K562 (cell line): Measurements from ENCODE around the gene IFTAP. TPM values are rescaled to one million over a fixed set of nuclear protein-coding genes. Genes with fewer than 3 reads are reported as not detected.
"Not testable (repeated sequence)": the region's sequence is repeated elsewhere in the genome, so short reads cannot be mapped to it uniquely, and the experiment has no call there.

ENCODE experiments used
- ATAC-seq: fragments of 200-7000 bp; cut with Tn5 transposase; 3 replicates; pipeline ENCODE4 v1.9.1; 2020; ENCODE audit warnings: moderate library complexity
- BruUV-seq: library from RNA; stranded (reverse); fragments of 400-500 nt; replicated peaks from 2 replicates; lab custom pipeline; 2021; lab: Mats Ljungman, UMichigan
- CTCF ChIA-PET: fragments of 300-600 bp; formaldehyde crosslinking; extraction: SDS; loops from one replicate; lab custom pipeline; 2021; ENCODE audit warnings: low intra/inter-chr PET ratio; lab: Yijun Ruan, JAX
- POLR2A ChIA-PET: fragments of 300-600, 350-650 bp; sonication (Branson Sonifier 250); formaldehyde crosslinking; extraction: SDS; loops from one replicate; lab custom pipeline; 2021; ENCODE audit warnings: antibody characterized with exemption, inconsistent platforms; lab: Yijun Ruan, JAX
- DNase-seq, 4 experiments: peaks; one replicate each; pipeline versions ENCODE4 v3.0.0 to v3.0.0-alpha.2; 2011 to 2018; ENCODE audit warnings: low spot score in 3 of 4, mixed read lengths in 3 of 4; ENCODE audit errors: extremely low read depth in 1 of 4
- FAIRE-seq: peaks from 2 replicates; lab custom pipeline; 2011; peaks lifted over from hg19 to GRCh38; lab: Jason Lieb, UNC
- H2AFZ ChIP-seq: 2 replicates; pipeline ENCODE4 v1.6.0; 2011; ENCODE audit warnings: low read depth, low read length, control low read depth, inconsistent platforms
- H3K27ac ChIP-seq: fragments of 200-600 bp; 3 replicates; pipeline ENCODE4 v1.8.0; 2011; ENCODE audit warnings: low read depth, mild to moderate bottlenecking, control low read depth, inconsistent platforms, low read length, moderate library complexity, mixed read lengths; ENCODE audit errors: extremely low read depth
- H3K27me3 ChIP-seq, 2 experiments: fragments of 300-600 bp in 1 of 2; 2 replicates in 1 of 2; 3 replicates in 1 of 2; pipeline versions ENCODE4 v1.6.0 to v1.8.0; 2011; ENCODE audit warnings: inconsistent platforms in 2 of 2, low read length in 2 of 2, mild to moderate bottlenecking in 1 of 2, mixed read lengths in 1 of 2, moderate library complexity in 1 of 2; ENCODE audit not compliant: control insufficient read depth in 2 of 2, insufficient read depth in 2 of 2
- H3K36me3 ChIP-seq: fragments of 300-600 bp; 3 replicates; pipeline ENCODE4 v1.8.0; 2011; ENCODE audit warnings: mild to moderate bottlenecking, low read length, inconsistent platforms; ENCODE audit not compliant: control insufficient read depth, insufficient read depth
- H3K4me1 ChIP-seq, 2 experiments: fragments of 200-600 bp in 1 of 2; replicated peaks in 1 of 2; 2 replicates in 1 of 2; 3 replicates in 1 of 2; pipeline versions ENCODE4 v1.5.1 to v1.8.0; 2011; ENCODE audit warnings: inconsistent platforms in 2 of 2, low read length in 2 of 2, mild to moderate bottlenecking in 1 of 2, mixed read lengths in 1 of 2, moderate library complexity in 1 of 2; ENCODE audit not compliant: control insufficient read depth in 2 of 2, insufficient read depth in 2 of 2
- H3K4me2 ChIP-seq: 2 replicates; pipeline ENCODE4 v1.6.1; 2011; ENCODE audit warnings: low read length, control low read depth, inconsistent platforms, mixed read lengths; ENCODE audit not compliant: insufficient read depth
- H3K4me3 ChIP-seq: fragments of 200-600 bp; sonication (generic), shearing (Covaris generic); 2 replicates; pipeline ENCODE4 v1.5.1; 2016; ENCODE audit warnings: control low read depth, inconsistent platforms
- H3K79me2 ChIP-seq: fragments of 200-600 bp; 3 replicates; pipeline ENCODE4 v1.8.0; 2011; ENCODE audit warnings: low read length, inconsistent platforms; ENCODE audit not compliant: control insufficient read depth, insufficient read depth
- H3K9ac ChIP-seq, 2 experiments: 2 replicates each; pipeline versions ENCODE4 v1.6.0 to v1.6.1; 2011; ENCODE audit warnings: low read depth in 2 of 2, low read length in 2 of 2, control low read depth in 1 of 2, inconsistent platforms in 1 of 2, mild to moderate bottlenecking in 1 of 2, mixed read lengths in 1 of 2; ENCODE audit not compliant: insufficient read depth in 1 of 2
- H3K9me1 ChIP-seq: one replicate; pipeline ENCODE4 v1.6.0; 2011; ENCODE audit warnings: inconsistent platforms, mild to moderate bottlenecking, low read length, moderate library complexity; ENCODE audit not compliant: control insufficient read depth, insufficient read depth
- H3K9me3 ChIP-seq: replicated peaks from 2 replicates; pipeline ENCODE4 v1.5.1; 2011; ENCODE audit warnings: low read depth, low read length, inconsistent platforms; ENCODE audit not compliant: control insufficient read depth, insufficient read depth
- H4K20me1 ChIP-seq: replicated peaks from 2 replicates; pipeline ENCODE4 v1.6.1; 2011; ENCODE audit warnings: low read length, inconsistent platforms, mixed read lengths; ENCODE audit not compliant: control insufficient read depth, insufficient read depth
- AFF4 ChIP-seq: sonication (generic); formaldehyde crosslinking; IDR thresholded peaks from 2 replicates; pipeline ENCODE4 v1.8.0; 2023; ENCODE audit warnings: mild to moderate bottlenecking, missing genetic modification reagents
- RAD21 ChIP-seq, 2 experiments: fragments of 250-450 bp in 1 of 2; fragments of 450-650 bp in 1 of 2; sonication (Bioruptor Pico) in 1 of 2; formaldehyde crosslinking in 1 of 2; IDR thresholded peaks in 1 of 2; conservative IDR thresholded peaks in 1 of 2; 2 replicates each; pipeline versions ENCODE4 v1.4.0 to v1.8.0; 2020 to 2022; ENCODE audit warnings: mild to moderate bottlenecking in 2 of 2, moderate library complexity in 1 of 2
- ZNF146 ChIP-seq: IDR thresholded peaks from one replicate; pipeline ENCODE4 v1.6.1; 2018; ENCODE audit warnings: missing compliant biosample characterization; ENCODE audit not compliant: unreplicated experiment
- WGBS: fragments of 100-300 bp; shearing (Covaris generic); methylation state at CpG from one replicate; pipeline ENCODE4 v1.1.6; 2016; ENCODE audit warnings: low coverage, mixed read lengths; ENCODE audit not compliant: insufficient coverage; ENCODE audit errors: missing lambda C conversion rate; 5-methylcytosine and 5-hydroxymethylcytosine counted together
- in situ Hi-C: fragments of 300-500 bp; cut with MboI; formaldehyde crosslinking; loops from 4 replicates; pipeline ENCODE4 v1.15.0; 2018; ENCODE audit warnings: inconsistent platforms, mixed read lengths
- intact Hi-C: fragments of 100-400 bp; cut with micrococcal nuclease; formaldehyde crosslinking; loops from 2 replicates; pipeline ENCODE4 v1.14.2; 2022
- polyA plus RNA-seq, 8 experiments: library from polyadenylated mRNA; depleted of rRNA in 4 of 8; stranded (reverse) in 5 of 8; unstranded in 3 of 8; fragments of >200 nt; fragmentation: Nextera tagmentation in 2 of 8; fragmentation: Illumina TruSeq in 1 of 8; extraction: Ambion mirVana in 2 of 8; extraction: Trizol in 1 of 8; gene quantifications; 2 replicates each; pipeline versions ENCODE4 v1.2.1 to v1.2.3, GENCODE V29; 2011 to 2014; ENCODE audit warnings: inconsistent platforms in 1 of 8, missing spikeins in 1 of 8
- total RNA-seq, 7 experiments: library from RNA; depleted of rRNA in 6 of 7; stranded (reverse); fragments of >200 nt in 6 of 7; fragmentation: Illumina TruSeq in 2 of 7; extraction: Trizol in 2 of 7; gene quantifications; 2 replicates each; pipeline versions ENCODE4 v1.2.1 to v1.2.3, GENCODE V29; 2011 to 2021; ENCODE audit warnings: low replicate concordance in 1 of 7
- TF ChIP-seq, protein P1 (sequence below): IDR thresholded peaks from 2 replicates; pipeline ENCODE4 v1.6.1; 2012; ENCODE audit warnings: low read depth, low read length, improper control_type of control experiment, borderline replicate concordance

IFTAP gene
- total and polyA plus RNA-seq, 9 of the 15 experiments (the other 6 are each of a cell fraction or from before 2014, with no cell fraction given) = 9.2 to 30.0 (median 17.0) TPM

DNA sequence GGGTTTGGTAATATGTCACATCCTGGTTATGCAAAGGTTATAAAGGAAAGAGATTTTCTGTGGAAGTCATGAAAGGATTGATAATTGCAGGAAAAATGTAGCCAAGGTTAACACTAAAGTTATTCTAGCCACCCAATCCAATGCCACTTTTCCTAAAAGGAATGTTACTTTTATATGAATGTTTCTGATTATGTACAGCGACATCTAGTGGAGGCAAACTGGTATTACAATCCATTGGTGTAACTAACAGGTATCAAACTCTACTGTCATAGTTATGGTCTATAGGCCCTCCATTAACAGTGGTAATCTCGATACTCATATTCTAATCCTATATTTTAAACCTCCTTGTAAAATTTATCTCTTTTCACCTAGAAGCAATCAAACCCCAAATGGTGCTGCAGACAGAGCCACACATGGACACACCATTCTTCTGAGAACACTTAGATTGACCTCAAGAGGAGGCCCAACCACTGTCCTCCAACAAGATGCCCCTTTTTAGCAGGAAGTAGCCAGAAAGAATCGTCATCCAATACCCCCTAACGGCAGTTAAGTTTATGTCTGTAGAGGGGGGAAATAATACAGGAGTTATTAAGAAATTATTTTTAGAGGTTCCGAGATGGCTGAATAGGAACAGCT lies 78.6 kb downstream of the IFTAP start (continued):
- TF ChIP-seq, protein P1, sequence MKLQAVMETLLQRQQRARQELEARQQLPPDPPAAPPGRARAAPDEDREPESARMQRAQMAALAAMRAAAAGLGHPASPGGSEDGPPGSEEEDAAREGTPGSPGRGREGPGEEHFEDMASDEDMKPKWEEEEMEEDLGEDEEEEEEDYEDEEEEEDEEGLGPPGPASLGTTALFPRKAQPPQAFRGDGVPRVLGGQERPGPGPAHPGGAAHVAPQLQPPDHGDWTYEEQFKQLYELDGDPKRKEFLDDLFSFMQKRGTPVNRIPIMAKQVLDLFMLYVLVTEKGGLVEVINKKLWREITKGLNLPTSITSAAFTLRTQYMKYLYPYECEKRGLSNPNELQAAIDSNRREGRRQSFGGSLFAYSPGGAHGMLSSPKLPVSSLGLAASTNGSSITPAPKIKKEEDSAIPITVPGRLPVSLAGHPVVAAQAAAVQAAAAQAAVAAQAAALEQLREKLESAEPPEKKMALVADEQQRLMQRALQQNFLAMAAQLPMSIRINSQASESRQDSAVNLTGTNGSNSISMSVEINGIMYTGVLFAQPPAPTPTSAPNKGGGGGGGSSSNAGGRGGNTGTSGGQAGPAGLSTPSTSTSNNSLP = peak; percentile 32; the same call in 1 of the 2 replicates
- TF ChIP-seq RAD21 (CRISPR knock-in tag; conservative IDR thresholded peaks at IDR 0.05 in 1 of 2, IDR thresholded peaks at IDR 0.05 in 1 of 2) (peak; percentile 56 to 71), AFF4 (CRISPR knock-in tag) (no peak)

GRCh38 chr11:36679547-36679946 lies 85.2 kb downstream of the IFTAP start:
- CTCF ChIA-PET, intact Hi-C loops, H3K4me3 ChIP-seq, in situ Hi-C loops, H3K9ac ChIP-seq, ATAC-seq, FAIRE-seq, H3K4me2 ChIP-seq, POLR2A ChIA-PET, BruUV-seq, H3K9me3 ChIP-seq, H4K20me1 ChIP-seq, H3K27me3 ChIP-seq, H3K27ac ChIP-seq, H2AFZ ChIP-seq, H3K36me3 ChIP-seq, H3K9me1 ChIP-seq, DNase-seq, H3K79me2 ChIP-seq, H3K4me1 ChIP-seq: not testable (repeated sequence)
- WGBS = 2% methylated on average over 6 of the region's 6 CpGs
- TF ChIP-seq ZNF146 (CRISPR knock-in tag) = peak; percentile 78
